Fibroblast of skin of right biceps (primary cell): ENCODE data around the gene ARL8A.
"Not testable (repeated sequence)": the region's sequence is repeated elsewhere in the genome, so short reads cannot be mapped to it uniquely, and the experiment has no call there.

Source experiments
- DNase-seq: peaks from one replicate; pipeline ENCODE4 v3.0.0-alpha.2; 2013

Gene ARL8A

DNA sequence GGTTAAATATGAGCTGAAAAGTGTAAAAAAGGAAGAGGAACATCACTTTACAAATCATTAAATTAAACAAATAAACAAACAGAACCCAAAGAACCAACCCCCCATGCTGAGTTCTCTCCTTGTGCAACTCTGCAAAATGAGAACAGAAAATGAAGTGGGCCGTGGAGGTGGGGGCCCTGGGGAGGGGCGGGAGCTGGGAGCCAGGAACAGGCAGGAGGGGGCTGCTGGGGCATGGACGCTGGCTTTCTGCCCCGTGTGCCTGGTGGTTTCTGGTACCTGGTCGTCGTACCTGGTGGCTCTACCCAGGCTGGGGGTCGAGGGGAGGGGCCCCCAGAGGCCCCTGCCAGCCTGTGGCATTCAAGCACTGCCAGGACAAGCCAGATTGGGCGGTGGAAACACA, 11.0 kb downstream of the ARL8A start:
- no peak for DNase-seq

DNA sequence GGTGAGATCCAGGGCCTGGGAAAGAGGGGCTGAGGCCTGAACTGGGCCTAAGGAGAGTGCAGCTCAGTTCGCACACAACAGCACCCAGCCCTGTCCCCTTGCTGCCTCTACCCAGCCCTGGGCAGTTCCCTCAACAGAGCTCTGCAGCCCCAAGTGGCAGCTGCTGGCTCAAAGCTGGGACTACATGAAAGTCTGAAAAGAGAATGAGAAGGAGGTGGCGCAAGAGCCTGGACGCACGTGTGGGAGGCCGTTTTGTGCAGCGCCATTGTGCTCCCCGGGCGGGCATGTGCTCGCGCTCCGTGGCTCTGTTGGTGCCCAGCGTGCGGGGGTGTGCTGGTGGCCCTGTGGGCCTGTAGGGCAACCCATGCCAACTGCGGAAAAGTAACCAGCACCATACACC, 11.5 kb downstream of the ARL8A start:
- no peak for DNase-seq

DNA sequence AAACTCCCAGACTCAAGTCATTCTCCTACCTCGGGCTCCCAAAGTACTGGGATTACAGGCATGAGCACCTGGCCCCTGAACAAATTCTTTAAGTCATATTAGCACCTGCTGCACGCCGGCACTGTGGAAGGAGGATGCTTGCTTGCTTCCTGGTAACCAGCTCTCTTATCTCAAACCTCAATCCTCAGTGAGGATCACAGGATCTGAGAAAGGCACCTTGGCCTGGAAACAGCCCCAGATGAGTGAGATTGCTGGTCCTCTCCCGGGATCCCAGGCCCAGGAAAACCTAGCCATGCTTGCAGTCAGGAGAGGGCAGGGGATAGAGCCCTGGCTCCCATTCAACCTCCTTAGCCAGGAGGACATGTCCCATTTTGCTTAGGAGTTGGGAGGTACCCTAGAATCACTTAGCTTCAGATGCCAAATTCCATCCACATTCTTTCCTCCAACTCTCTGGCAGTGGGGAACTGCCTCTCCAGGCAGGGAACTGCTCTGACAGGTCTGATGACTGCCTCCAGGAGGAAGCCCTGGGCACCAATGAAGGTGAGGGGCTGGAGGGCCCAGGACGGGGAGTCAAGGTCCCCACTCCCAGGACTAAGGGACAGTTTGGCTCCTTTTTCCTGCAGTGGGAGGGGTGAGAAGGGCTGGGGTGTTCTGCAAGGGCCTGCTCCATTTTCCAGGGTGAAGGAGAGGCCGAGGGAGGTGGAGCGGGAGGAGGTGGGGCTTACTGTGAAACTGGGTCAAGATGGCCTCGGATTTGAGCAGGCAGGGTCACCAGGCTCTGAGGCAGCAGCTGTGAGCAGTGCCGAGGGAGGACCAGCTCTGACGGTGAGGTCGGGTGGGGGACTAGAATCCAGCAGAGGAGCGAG, 12.3 kb downstream of the ARL8A start:
- no peak for DNase-seq

DNA sequence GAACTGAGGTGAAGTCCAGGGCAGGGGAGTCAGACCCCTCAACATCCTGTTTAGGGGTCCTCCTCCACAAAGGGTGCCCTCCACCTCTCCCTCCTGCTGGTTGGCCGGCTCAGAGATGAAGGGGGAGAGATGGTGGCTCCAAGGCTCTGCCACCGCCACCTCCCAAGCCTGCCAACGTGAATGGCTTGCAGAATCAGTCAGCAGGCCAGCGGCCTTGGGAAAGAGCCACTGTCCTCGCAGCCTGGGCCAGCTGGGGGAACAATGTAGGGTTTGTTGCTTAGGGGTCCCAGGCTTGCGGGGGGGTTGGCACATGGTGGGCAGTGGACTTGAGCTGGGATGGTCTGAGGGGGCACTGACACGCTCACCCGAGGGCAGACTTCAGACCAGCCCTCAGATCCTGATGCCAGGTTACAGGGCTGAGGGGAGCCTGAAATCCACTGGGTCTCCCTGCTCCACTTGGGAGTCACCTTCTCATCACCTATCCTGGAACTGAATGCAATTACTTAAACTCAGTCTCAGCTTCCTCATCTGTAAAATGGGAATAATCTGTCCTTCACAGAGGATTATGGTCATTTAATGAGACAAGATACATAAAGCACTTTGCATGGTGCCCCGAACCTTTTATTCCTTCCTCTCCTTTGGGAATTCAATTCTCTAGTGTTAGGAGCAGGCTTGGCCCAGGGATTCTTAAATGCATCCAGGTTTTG, 13.6 kb downstream of the ARL8A start:
- no peak for DNase-seq

DNA sequence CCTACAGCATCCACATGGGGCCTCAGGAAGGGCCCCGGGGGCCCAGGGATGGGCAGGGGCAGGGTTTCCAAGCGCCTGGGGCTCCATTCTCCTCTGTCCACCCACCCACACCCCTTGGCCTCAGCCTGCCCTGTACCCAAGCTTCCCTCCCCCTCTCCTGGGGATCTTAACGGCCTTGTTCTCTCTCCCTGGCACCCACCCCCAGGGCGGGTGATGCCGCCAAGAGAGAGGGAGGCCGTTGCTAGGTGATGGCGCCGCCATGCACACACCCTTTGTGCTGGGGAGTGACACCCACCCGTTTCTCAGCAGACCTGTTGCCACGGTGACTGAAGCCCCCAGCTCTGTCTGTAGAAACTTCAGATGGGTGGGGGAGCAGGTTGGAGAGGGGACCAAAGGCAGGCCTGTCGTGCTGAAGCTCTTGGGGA, 14.2 kb downstream of the ARL8A start:
- DNase-seq = no peak

DNA sequence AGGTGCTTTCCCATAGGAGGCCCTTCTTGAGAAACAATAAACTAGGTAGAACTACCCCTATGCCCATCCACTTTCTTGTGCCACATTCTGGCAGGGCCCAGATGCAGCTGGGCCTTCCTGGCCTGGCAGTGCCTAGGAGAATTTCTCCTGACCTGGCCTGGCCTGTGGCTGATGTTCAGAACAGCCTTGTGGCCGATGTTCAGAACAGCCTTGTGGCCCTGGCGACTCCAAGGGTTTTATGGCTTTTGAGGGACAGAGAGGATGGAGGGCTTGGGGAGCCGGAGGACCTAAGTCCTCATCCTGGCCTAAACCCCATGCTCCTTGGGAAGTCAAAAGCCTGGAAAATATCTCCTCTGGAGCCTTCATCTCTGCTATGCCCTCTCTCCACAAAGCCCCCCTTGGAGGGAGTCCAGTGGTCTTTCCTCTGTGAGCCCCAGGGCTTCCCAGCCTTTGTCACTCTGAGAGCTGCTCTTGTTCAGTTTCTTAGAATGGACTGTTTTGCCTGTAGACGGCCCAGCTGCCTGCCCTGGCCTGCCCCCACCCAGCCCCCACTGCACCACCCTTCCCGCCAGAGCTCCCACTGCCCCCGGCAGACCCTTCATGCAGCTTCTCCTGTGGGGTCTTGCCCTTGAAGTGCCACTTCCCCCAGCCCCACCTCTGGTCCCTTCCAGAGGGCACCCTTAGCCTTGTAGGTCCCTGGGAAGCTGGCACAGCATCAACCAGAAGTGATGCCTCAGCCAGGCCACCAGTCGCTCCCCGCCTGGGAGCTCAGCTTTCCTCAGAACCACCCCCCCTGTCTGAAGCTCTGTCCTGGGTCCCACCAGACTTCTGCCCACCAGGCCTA, 14.9 kb downstream of the ARL8A start:
- no peak for DNase-seq

DNA sequence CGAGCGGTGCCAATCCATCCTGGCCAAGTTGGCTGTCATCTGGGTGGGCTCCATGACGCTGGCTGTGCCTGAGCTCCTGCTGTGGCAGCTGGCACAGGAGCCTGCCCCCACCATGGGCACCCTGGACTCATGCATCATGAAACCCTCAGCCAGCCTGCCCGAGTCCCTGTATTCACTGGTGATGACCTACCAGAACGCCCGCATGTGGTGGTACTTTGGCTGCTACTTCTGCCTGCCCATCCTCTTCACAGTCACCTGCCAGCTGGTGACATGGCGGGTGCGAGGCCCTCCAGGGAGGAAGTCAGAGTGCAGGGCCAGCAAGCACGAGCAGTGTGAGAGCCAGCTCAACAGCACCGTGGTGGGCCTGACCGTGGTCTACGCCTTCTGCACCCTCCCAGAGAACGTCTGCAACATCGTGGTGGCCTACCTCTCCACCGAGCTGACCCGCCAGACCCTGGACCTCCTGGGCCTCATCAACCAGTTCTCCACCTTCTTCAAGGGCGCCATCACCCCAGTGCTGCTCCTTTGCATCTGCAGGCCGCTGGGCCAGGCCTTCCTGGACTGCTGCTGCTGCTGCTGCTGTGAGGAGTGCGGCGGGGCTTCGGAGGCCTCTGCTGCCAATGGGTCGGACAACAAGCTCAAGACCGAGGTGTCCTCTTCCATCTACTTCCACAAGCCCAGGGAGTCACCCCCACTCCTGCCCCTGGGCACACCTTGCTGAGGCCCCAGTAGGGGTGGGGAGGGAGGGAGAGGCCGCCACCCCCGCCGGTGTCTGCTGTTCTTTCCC, 16.5 kb downstream of the ARL8A start:
- DNase-seq = no peak

DNA sequence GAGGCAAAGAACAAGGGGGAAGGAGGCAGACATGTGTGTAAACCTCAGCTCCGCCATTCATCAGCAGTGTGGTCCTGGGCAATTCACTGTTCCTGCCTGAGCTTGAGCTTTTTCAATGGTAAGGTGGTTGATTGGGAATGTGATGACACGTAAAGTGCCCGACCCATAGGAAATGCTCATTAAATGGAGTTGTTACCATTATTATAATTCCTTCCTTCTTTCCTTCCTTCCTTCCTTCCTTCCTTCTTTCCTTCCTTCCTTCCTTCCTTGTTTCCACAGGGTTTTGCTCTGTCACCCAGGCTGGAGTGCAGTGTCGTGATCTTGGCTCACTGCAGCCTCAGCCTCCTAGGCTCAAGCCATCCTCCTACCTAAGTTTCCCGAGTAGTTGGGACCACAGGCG, 17.5 kb downstream of the ARL8A start:
- DNase-seq = no peak

DNA sequence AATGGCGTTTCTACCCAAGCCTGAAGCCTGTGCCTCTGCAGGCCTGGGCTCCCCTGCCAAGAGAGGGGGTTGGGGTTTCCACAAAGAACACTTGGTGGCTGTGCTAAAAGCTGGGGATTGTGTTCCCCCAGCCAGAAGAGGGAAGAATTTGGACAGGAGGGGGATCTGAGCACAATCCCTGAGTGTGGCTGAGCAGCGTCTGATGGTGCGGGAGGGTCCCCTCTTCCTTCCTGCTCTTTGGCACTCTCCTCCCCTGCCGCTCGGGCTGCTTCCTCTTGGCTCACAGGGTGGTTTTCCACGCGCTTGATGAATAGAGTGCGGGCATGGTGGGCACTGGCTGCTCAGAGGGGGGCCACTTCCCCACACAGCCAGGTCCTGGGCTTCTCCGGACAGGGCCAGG, 18.1 kb downstream of the ARL8A start:
- DNase-seq = no peak

DNA sequence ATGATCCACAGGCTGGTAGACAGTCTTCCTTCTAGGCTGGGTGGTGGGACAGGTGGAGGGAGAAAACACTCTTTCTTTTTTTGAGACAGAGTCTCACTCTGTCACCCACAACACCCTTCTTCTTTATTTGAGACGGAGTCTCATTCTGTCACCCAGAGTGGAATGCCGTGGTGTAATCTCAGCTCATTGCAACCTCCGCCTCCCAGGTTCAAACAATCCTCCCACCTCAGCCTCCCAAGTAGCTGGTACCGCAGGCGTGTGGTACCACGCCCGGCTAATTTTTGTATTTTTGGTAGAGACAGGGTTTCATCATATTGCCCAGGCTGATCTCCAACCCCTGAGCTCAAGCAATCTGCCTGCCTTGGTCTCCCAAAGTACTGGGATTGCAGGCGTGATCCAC, 18.9 kb downstream of the ARL8A start:
- DNase-seq = no peak

DNA sequence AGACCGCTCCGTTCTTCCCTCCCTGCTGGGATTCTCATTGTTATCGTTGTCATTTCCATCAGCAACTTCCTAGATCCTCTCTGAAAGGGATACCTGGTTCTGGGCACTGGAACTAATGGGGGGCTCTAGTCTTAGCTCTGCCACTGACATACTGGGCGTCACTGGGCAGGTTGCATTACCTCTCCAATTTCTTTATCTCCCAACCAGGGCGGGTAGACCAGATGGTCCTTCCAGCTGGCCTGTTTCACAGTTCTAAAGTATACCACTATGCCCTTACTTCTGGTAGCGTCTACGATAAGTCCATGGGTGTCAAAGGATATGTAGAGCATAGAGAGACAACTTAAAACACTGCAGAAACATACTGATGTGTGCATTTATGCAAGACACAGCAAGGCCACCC, 20.4 kb downstream of the ARL8A start:
- DNase-seq = no peak

DNA sequence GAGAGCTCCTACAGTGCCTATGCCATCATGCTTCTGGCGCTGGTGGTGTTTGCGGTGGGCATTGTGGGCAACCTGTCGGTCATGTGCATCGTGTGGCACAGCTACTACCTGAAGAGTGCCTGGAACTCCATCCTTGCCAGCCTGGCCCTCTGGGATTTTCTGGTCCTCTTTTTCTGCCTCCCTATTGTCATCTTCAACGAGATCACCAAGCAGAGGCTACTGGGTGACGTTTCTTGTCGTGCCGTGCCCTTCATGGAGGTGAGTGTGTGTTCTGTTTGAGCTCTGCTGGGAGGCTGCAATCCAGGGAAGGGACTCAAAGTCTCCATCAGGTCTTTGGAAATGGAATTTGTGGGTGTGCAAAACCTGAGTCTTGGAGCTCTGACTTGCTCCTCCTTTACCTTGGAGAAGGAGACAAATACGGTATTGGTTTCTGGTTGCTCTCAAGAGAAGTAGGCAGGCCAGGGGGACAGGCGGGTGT, 21.2 kb downstream of the ARL8A start:
- DNase-seq = no peak

DNA sequence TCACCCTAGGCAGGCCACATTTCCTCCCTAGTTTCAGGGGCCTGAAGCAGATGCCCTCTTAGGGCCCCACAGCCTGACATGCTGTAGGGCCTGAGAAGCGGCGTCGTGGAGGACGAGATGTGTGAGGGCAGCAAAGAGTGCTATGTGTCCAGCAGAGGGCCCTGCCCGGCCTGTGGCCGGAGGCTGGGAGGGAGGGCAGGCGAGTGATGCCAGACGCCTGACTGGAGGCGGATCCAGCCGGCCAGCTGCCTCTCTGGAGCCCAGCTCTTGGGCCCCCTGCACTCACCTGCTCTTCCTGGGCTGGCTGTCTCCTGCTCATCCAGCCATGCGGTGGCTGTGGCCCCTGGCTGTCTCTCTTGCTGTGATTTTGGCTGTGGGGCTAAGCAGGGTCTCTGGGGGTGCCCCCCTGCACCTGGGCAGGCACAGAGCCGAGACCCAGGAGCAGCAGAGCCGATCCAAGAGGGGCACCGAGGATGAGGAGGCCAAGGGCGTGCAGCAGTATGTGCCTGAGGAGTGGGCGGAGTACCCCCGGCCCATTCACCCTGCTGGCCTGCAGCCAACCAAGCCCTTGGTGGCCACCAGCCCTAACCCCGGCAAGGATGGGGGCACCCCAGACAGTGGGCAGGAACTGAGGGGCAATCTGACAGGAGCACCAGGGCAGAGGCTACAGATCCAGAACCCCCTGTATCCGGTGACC, 21.8 kb downstream of the ARL8A start, which contains the start of gene GPR37L1:
Gene GPR37L1 (plus strand): TSS at position 279 of the 697 bp plus-strand sequence. CDS start 47 bp downstream, at position 326.
- no peak for DNase-seq

DNA sequence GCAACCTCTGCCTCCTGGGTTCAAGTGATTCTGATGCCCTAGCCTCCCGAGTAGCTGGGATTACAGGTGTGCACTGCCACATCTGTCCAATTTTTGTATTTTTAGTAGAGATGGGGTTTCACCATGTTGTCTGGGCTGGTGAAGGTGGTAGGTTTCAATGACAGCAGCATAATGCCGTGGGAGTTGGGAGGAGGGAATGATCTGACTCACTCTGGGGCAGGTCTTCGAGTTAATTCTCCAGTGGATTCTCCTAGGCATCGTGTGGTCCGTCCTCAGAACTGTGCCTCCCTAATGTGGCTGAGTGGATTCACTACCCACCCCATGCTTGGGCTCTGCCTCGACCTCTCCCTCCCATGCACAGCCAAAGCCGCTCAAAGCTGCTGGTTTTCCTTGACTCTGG, 23.5 kb downstream of the ARL8A start:
- no peak for DNase-seq

DNA sequence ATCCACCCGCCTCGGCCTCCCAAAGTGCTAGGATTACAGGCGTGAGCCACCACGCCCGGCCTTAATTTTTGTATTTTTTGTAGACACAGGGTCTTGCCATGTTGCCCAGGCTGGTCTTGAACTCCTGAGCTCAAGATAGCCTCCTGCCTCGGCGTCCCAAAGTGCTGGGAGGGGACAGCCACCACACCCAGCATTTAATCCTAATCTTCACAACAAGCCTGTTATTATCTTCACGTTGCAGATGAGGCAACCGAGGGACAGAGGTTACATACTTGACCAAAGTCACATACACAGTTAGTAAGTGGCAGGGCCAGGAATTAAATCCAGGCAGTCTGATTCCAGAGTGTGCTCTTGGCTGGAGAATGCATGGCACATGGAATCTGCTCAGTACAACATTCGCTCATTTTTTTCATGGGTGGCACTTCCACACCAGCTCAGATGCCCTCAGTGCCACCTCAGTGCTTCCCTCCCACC, 26.6 kb downstream of the ARL8A start:
- no peak for DNase-seq

DNA sequence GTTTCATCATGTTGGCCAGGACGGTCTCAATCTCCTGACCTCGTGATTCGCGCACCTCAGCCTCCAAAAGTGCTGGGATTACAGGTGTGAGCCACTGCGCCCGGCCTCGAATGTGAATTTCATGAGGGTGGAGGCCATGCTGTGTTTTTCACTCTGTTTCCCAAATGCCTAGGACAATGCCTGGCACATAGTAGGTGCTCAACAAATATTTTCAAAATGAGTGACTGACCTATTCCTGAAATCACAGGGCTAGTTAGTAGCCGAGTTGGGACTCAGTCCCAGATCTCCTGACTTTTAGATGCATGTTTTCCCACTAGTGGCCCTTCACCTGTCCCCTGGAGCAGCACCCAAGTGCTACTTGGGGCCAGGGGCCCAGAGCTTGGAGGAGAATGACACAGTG, 28.2 kb downstream of the ARL8A start:
- no peak for DNase-seq

DNA sequence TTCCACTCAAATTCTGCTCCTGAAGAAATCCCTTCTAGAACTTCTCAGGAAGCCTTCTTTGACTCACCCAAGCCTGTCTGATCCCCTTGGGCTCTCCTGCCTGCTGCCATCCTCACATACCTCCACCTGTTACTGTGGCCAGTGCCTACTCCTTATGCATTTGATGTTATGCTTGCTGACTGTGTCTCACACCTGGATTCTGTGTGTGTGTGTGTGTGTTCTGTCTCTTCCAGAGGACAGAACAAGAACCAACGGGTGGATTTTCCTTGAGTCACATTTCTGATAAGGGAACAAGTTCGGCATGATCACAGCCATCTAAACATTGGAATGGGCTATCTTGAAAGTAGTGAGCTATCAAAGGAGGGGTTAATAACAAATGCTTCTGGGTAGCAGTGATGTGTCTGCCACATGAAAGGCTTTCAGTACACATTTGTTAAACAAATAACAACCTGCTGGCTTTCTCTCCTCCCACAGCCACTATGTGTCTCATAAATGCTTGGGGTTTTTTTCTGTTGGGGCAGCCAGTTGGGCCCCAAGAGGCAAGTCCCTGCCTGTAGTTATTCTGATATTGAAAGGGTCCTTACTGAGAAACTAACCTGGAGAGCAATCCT, 30.7 kb downstream of the ARL8A start:
- no peak for DNase-seq

DNA sequence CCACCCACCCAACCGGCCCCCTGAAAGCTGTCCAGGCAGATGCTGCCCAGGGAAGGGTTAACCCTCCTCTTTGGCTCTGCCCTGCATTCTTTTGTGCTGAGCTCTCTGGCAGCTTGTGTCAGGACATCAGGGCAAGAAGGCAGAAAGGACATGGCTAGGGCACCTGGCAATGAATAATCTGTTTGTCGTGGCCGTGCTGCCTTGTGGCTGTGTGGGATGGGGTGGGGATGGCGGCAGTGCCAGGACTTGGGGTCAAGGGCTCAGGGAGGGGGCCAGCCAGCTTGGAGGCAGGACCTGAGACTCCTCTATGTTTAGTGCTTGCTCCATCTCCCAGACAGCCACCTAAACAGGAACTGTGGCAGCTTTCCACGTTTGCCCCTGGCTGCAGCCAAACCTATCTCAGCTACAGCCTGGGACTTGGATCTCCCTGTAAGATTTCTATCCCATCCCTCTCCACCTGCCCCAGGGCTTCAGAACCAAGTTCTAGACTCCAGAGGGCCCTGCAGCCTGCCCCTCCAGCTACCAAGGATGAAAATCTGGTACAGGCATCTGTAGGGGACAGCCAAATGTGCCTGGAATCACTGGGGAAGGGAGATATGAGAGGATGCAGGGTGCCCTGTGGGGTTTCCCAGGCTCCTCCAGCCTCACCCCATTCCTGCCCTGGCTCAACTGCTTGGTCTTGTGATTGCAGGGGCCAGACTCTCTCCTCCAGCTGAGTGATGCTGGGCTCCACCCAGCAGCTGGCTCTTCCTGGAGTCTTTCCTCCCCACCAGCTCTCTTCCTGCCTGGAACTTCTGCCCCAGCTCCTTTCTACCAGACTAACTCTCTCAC, 31.5 kb downstream of the ARL8A start:
- DNase-seq = no peak

DNA sequence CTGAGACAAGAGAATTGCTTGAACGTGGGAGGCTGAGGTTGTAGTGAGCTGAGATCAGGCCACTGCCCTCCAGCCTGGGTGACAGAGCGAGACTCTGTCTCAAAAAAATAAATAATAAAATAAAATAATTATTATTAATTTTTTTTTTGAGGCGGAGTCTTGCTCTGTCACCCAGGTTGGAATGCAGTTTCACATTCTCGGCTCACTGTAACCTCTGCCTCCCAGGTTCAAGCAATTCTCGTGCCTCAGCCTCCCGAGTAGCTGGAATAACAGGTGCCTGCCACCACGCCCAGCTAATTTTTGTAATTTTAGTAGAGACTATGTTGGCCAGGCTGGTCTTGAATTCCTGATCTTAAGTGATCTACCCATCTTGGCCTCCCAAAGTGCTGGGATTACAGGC, 32.9 kb downstream of the ARL8A start:
- not testable (repeated sequence) for DNase-seq

DNA sequence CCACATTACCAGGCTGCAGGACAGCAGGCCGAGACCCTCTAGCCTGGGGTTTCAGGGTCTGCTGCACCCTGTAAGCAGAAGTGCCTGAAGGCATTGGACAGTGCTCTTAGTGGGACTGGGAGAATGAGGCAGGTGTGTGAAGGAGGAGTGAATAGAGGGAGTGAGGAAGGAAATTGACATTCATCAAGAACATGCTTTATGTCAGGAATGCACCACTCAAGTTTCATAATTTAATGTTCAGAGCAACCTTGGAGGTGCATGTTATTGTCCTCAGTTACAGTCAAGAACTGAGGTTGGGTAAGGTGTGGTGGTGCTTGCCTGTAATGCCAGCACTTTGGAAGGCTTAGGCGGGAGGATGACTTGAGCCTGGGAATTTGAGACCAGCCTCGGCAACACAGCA, 33.6 kb downstream of the ARL8A start:
- DNase-seq = no peak
